ENCODE data around the gene NTRK1.

The NTRK1 gene

DNA sequence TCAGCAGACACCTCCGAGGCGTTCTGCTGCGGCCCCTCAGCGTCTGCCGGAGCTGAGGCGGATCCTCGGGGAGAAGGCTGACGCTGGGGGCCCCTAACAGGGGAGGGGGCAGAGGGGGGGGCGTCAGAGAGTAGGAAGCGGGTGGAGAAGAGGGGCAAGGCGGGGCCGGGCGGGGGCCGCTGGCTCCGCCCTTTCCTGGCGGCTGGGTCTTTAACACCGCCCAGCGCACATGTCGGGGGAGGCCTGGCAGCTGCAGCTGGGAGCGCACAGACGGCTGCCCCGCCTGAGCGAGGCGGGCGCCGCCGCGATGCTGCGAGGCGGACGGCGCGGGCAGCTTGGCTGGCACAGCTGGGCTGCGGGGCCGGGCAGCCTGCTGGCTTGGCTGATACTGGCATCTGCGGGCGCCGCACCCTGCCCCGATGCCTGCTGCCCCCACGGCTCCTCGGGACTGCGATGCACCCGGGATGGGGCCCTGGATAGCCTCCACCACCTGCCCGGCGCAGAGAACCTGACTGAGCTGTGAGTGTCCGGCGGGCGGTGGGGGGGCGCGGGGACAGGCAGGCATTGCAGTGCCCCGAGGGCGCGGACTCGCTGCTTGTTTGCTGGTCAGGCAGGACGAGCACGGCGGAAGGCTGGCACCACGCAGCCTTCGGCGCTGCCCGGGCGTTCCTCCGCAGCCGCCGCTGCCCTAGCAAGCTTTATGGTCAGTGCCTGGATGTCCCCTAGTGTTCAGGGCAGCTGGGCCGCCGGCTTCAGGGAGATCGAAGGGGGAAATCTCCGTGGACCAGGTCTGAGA is at the start of gene NTRK1:
Gene NTRK1, plus strand, starts transcription at position 238 of the 796 bp plus-strand sequence. Its CDS starts 70 bp downstream, at position 308.
- DNase-seq (ENCODE audit: low read depth in 2 of 2), result peak; percentile 30 to 34

DNA sequence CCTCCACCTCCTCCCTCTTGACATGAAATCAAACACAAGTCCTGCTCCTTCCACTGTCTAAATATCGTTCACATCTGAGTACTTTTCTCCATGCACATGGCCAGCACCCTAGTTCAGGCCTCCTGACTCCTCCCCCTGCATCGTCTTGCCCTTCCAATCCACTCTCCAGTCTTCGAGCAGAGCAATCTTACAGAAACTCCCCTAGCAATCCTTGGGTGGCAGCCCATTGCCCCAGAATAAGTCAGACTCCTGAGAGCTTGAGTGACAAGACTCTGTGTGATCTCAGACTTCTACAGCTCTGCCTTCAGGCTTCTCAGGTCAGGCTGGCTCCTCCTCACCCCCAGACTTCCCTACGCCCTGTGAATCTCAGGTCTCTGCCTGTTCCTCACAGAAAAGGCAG is 49.5 kb upstream of the NTRK1 start:
- no peak for DNase-seq (ENCODE audit: low read depth in 2 of 2)

- DNase-seq (ENCODE audit: low read depth in 2 of 2), result no peak
These were observed 48.2 kb upstream of the NTRK1 start for GRCh38 chr1:156812293-156812990.

- DNase-seq (ENCODE audit: low read depth in 2 of 2), result no peak
These were observed 47.4 kb upstream of the NTRK1 start for GRCh38 chr1:156813298-156813697.

- peak; percentile 66 to 74 for DNase-seq (ENCODE audit: low read depth in 2 of 2)
These were observed 46.7 kb upstream of the NTRK1 start for GRCh38 chr1:156813750-156814570.

DNA sequence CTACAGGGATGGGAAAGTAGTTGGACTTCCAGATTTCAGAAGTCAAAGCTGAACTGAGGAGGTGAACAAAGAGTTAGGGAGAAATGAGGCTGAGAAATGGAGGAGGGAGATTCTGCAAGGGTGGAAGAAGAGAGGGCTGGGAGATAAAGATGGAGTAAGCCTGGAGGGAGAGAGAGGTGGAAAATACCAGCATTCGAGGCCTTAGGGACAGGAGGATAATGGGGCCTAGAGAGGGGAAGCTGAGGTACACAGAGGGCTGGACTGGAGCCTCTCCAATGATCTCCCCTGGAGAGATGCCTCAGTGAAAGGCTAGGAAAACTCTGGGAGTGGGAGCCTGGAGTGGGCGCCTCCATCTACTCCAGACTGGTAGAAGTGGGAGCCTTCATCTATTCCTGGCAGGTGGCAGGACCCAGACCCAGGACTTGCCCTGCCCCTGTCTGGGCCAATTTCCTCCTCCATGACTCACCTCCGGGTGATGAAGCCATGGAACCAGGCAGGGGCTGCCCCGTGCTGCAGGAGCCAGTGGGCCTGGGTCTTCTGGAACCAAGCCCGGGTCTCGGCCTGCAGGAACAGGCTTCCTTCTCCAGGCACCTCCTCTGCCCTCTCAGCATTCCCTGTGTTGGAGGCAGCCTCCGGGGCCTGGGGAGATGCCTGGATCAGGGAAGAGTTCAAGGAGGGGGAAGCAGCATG is 45.9 kb upstream of the NTRK1 start:
- DNase-seq (ENCODE audit: low read depth in 2 of 2), result no peak

GRCh38 chr1:156815307-156815826 is 45.3 kb upstream of the NTRK1 start:
- no peak for DNase-seq (ENCODE audit: low read depth in 2 of 2)

DNA sequence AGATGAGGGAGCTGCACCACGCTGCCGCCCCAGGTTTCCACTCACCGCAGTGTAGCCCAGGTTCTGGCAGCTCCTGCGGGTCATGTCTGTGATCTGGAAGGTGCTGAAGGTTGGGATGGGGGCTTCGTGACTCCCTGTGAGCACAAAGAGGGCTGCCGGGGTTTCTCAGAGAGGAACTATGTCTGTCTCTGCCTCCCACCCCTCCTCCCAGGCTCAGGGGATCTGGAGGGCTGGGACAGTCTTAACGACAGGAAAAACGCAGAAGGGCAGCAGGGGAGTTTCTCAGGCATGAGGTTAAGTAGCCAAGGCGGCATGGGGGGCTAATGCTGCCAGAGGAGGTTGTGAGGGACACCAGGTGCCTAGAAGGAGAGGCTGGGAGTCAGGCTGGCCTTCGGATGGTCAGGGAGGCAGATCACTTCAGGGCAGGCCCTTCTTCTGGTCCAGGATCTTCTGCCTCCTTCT is 44.7 kb upstream of the NTRK1 start:
- no peak for DNase-seq (ENCODE audit: low read depth in 2 of 2)

DNA sequence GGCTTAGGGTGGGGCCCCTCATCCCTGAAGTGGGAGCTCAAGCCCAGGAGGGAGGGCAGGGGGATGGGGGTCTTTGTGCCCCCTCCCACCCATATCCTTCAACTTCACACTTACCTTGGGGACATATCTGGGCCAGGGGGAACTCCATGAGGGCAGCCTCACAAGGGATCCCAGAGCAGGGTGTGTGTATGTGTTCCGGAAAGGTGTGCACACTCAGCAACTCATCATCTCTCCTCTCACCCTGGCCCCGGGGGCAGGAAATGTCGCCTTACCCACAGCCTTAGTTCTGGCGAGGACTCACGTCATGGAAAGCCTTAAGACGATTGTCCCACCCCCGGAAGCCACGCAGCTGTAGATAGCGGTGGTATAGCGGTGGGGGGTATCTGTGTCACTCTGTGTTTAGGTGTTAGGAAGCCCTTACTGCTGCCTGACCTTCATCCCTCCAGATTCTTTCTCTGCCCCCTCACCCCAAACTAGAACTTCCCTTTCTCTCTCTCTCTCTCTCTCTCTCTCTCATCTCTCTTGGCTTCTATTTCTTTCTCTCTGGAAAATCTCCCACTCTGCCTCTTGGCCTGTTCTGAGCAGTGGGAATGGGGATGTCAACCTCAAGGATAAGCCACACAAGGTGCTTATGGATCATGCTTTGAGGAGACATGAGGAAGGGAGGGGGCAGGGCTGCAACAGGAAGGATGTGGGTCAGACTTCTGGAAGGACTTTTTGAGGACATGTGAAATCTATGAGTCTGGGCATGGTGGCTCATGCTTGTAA is 43.9 kb upstream of the NTRK1 start, which contains the start of gene SH2D2A:
Gene SH2D2A, minus strand, starts transcription at position 288 of the 768 bp plus-strand sequence. Its CDS starts 140 bp downstream, at position 148.
- peak; percentile 88 to 91 for DNase-seq (ENCODE audit: low read depth in 2 of 2)

GRCh38 chr1:156821801-156822200 is 38.9 kb upstream of the NTRK1 start:
- peak in 1 of 2 donors; percentile 58 for DNase-seq (ENCODE audit: low read depth in 2 of 2)

DNA sequence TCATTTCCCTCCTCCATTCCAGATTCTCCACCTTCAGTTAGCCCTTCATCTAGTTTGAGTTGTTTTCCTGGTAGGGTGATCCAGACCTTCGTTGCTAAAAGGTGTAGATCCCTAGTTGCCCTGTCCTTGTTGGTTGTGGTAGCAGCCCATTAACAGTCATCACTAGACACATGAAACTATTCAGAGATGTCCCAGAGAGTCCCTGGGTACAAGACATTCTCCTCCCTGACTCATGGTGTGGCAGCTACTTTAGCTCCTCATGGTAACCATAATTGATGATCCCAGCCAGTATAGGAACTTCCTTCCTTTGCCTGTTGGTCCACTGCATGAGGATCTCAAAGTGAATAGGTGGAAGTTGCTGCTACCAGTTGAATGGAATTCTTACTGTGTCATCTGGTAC is 38.0 kb upstream of the NTRK1 start:
- DNase-seq (ENCODE audit: low read depth in 2 of 2), result no peak

DNA sequence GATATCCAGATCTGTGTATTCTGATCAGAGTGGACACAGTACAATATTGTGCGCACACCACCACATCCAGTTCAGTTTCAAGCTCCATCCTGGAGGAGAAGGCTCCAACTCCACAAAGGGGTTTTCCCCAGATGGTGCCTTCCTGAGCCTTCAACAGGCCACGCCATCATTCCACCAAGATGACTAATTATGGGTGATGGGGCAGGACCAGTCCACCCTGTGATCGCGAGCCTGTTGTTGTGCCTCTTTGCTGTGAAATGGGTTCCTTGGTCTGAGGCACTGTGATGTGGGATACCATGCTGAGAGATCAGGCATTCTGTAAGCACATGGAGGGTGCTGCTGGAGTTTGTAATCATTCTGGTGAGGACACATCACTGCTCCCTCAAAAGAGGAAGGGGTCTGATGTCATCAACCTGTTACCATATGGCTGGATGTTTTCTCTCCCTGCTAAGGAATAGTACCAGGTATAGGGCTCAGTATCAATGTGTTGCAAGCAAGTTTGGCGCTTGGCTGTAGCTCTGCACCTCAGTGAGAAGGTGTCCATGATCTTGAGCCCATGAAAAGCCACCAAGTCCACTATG is 37.4 kb upstream of the NTRK1 start:
- DNase-seq (ENCODE audit: low read depth in 2 of 2), result no peak

DNA sequence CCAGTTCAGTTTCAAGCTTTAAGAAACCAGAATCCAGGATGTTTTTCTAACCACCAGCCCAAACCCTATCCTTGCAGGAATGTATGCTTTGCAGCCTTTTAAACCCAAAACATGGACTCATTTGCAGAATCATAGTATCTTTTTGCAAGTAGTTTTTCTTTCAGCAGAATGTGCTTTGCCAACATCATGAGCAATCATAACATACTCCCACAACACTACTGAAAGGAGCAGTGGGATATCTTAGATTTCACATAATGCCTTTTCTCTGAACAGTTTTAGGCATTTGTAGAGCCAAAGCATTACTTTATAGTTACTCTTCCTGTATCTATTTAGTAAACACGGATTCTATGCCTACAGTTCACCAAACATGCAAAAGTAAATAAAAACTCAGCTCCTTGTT is 34.0 kb upstream of the NTRK1 start:
- DNase-seq (ENCODE audit: low read depth in 2 of 2), result no peak

- DNase-seq (ENCODE audit: low read depth in 2 of 2), result no peak
These were observed 32.1 kb upstream of the NTRK1 start for GRCh38 chr1:156828400-156829124.

- no peak for DNase-seq (ENCODE audit: low read depth in 2 of 2)
These were observed 28.2 kb upstream of the NTRK1 start for GRCh38 chr1:156832434-156832833.

- DNase-seq (ENCODE audit: low read depth in 2 of 2), result no peak
These were observed 27.1 kb upstream of the NTRK1 start for GRCh38 chr1:156833603-156834002.

DNA sequence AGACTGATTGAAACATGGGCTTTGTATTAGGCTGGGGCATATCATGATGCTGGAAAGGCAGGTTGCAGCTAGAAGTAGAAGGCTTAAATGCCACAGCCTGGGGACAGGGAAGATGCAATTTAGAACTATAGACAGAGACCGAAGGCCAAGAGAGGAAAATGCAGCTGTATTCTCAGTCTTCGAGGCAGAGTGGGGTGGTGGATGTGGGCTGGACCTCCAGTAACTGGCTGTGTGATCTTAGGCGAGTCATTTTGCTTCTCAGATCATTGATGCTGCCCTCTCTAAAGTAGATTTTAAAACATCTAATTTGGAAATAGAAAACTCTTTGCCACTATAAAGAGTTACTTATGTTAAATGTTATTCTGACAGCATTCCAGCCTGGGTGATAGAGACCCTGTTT is 26.3 kb upstream of the NTRK1 start:
- DNase-seq (ENCODE audit: low read depth in 2 of 2), result no peak

- DNase-seq (ENCODE audit: low read depth in 2 of 2), result no peak
These were observed 24.5 kb upstream of the NTRK1 start for GRCh38 chr1:156836041-156836654.

- no peak for DNase-seq (ENCODE audit: low read depth in 2 of 2)
These were observed 23.8 kb upstream of the NTRK1 start for GRCh38 chr1:156836892-156837291.

Data from stimulated activated CD8-positive, alpha-beta memory T cell treated with anti-CD3 and anti-CD28 coated beads, Interleukin-2, amount 100 ng/mL, for 48 hours (primary cell).